HG03025 (cell line): ENCODE data around the gene POPDC3.
"Not testable (repeated sequence)": the region's sequence is repeated elsewhere in the genome, so short reads cannot be mapped to it uniquely, and the experiment has no call there.

Experiments used
- ATAC-seq: cut with Tn5 transposase; IDR thresholded peaks from one replicate; pipeline ENCODE4 v1.9.1; 2021; ENCODE audit warnings: mild to moderate bottlenecking, moderate library complexity; ENCODE audit not compliant: unreplicated experiment, low FRiP score

Gene POPDC3

GRCh38 chr6:105179244-105180065 lies at the start of gene POPDC3:
Gene POPDC3, minus strand, starts transcription at chr6:105180014. Its CDS starts 18,105 bp downstream, at chr6:105161909.
- ATAC-seq, result no peak

- no peak for ATAC-seq
Observed at GRCh38 chr6:105227295-105227767, 47.5 kb upstream of the POPDC3 start.

GRCh38 chr6:105226598-105227294 lies 46.9 kb upstream of the POPDC3 start:
- ATAC-seq, result no peak

- ATAC-seq, result no peak
Observed at GRCh38 chr6:105223242-105223641, 43.4 kb upstream of the POPDC3 start.

- ATAC-seq, result not testable (repeated sequence)
Observed at GRCh38 chr6:105221219-105221618, 41.4 kb upstream of the POPDC3 start.

GRCh38 chr6:105220186-105220585 lies 40.4 kb upstream of the POPDC3 start:
- no peak for ATAC-seq

GRCh38 chr6:105219218-105219617 lies 39.4 kb upstream of the POPDC3 start:
- ATAC-seq, result not testable (repeated sequence)

GRCh38 chr6:105215506-105215905 lies 35.7 kb upstream of the POPDC3 start:
- no peak for ATAC-seq

GRCh38 chr6:105214668-105215067 lies 34.9 kb upstream of the POPDC3 start:
- ATAC-seq, result no peak

GRCh38 chr6:105213272-105213671 lies 33.5 kb upstream of the POPDC3 start:
- no peak for ATAC-seq

- no peak for ATAC-seq
Observed at GRCh38 chr6:105212587-105212986, 32.8 kb upstream of the POPDC3 start.

- no peak for ATAC-seq
Observed at GRCh38 chr6:105211831-105212230, 32.0 kb upstream of the POPDC3 start.

GRCh38 chr6:105210932-105211531 lies 31.2 kb upstream of the POPDC3 start:
- ATAC-seq, result no peak

- ATAC-seq, result no peak
Observed at GRCh38 chr6:105209950-105210706, 30.3 kb upstream of the POPDC3 start.

- no peak for ATAC-seq
Observed at GRCh38 chr6:105207524-105208269, 27.9 kb upstream of the POPDC3 start.

- no peak for ATAC-seq
Observed at GRCh38 chr6:105204768-105205167, 25.0 kb upstream of the POPDC3 start.

- no peak for ATAC-seq
Observed at GRCh38 chr6:105204331-105204730, 24.5 kb upstream of the POPDC3 start.

GRCh38 chr6:105202486-105202885 lies 22.7 kb upstream of the POPDC3 start:
- ATAC-seq, result no peak

- ATAC-seq, result no peak
Observed at GRCh38 chr6:105200133-105200730, 20.4 kb upstream of the POPDC3 start.
